Measurements from ENCODE around the gene C21orf91. TPM values are rescaled to one million over a fixed set of nuclear protein-coding genes. Genes with fewer than 3 reads are reported as not detected.

The C21orf91 gene
- total RNA-seq, 4 donors from 2014 or later: 7.9 to 10.9 (median 9.1) TPM

DNA sequence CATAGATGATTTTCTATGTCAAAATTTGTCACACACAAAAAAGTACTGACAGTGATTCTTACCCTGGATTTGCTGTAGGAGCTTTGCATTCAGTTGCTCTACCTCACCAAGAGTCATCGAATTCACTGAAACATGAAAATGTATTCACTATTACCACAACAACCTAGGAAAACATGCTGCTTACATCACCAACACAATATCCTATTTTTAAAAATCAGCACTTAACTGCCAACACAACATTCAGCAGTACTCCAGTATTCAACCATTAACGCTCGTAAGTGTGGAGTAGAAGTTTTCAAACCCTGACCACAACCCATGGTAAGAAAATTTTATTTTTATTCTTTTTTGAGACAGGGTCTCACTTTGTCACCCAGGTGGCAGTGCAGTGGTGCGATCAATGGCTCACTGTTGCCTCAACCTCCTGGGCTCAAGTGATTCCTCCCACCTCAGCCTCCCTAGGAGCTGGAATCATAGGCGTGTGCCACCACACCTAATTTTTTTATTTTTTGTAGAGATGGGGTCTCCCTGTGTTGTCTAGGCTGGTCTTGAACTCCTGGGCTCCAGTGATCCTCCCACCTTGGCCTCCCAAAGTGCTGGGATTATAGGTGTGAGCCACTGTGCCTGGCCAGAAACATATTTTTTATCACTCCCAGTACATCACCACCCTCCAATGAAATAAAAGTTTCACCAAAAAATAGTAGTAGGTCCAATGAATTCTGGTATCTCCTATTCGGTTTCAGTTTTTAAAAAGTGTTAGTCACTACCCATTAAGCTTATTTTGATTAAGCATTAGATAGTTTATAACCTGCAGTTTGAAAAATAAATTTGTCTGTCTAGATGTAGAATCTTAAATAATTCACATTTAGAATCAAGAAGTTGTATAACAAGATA is 23.8 kb downstream of the C21orf91 start:
- no peak for DNase-seq (ENCODE audit: extremely low spot score)
- 84% methylated on average over 6 of the region's 6 CpGs for WGBS
- Histone ChIP-seq H3K4me3 (no peak overlapping the region), H3K27me3 (no peaks in the 10 kb centered on the region), H3K27ac (replicated peaks in 1 of 4) (peak overlapping the region in 1 of 4 donors; percentile 9), H3K4me1 (peaks cover 4 to 56% (median 41%) of the 10 kb centered on the region in 4 donors), H3K9me3 (no peaks in the 10 kb centered on the region), H3K36me3 (peaks cover 0 to 19% (median 7%) of the 10 kb centered on the region in 4 donors)
- intact Hi-C loops (cut with DNase I): no loop called here
- TF ChIP-seq POLR2AphosphoS5 (IDR thresholded peaks at IDR 0.05) (no peak), EP300 (IDR thresholded peaks at IDR 0.05) (no peak), POLR2A (IDR thresholded peaks at IDR 0.05; ENCODE audit: low read depth) (no peak)
- TF ChIP-seq, protein P1, sequence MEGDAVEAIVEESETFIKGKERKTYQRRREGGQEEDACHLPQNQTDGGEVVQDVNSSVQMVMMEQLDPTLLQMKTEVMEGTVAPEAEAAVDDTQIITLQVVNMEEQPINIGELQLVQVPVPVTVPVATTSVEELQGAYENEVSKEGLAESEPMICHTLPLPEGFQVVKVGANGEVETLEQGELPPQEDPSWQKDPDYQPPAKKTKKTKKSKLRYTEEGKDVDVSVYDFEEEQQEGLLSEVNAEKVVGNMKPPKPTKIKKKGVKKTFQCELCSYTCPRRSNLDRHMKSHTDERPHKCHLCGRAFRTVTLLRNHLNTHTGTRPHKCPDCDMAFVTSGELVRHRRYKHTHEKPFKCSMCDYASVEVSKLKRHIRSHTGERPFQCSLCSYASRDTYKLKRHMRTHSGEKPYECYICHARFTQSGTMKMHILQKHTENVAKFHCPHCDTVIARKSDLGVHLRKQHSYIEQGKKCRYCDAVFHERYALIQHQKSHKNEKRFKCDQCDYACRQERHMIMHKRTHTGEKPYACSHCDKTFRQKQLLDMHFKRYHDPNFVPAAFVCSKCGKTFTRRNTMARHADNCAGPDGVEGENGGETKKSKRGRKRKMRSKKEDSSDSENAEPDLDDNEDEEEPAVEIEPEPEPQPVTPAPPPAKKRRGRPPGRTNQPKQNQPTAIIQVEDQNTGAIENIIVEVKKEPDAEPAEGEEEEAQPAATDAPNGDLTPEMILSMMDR (IDR thresholded peaks at IDR 0.05): no peak

DNA sequence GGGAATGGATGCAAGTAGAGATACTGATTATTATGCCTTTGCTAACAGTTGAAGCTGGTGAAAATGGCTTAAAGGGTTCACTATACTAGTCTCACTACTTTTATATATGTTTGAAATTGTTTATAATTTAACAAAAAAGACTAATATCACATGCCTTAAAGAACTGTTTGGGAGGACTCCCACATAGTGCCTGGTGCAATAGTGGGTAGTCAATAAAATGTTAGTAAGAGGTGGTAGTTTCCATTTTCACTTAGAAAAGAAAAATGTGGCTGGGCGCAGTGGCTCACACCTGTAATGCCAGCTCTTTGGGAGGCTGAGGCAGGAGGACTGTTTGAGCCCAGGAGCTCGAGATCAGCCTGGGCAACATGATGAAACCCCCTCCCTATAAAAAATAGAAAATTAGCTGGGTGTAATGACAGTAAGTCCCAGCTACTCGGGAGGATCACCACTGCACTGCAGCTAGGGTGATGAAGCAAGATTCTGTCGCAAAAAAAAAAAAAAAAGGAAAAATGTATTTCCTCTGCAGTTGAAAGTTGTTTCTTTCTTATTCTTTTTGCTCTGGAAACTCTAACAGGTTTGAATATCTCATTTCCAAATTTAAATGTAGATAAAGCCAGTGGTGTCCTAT is 24.5 kb downstream of the C21orf91 start:
- peak overlapping the region in 3 of 4 donors; percentile 45 to 72 (median 60) for H3K27ac ChIP-seq (replicated peaks in 1 of 4)
- H3K36me3 ChIP-seq: peaks cover 0 to 19% (median 7%) of the 10 kb centered on the region in 4 donors
- peak overlapping the region in 2 of 4 donors; percentile 44 to 53 for H3K4me3 ChIP-seq
- WGBS: 81% methylated on average over 4 of the region's 4 CpGs
- no peaks in the 10 kb centered on the region for H3K9me3 ChIP-seq
- no peak for DNase-seq (ENCODE audit: extremely low spot score)
- intact Hi-C loops (cut with DNase I): no loop called here
- no peaks in the 10 kb centered on the region for H3K27me3 ChIP-seq
- H3K4me1 ChIP-seq: peaks cover under 1 to 50% (median 38%) of the 10 kb centered on the region in 4 donors
- no peak for TF ChIP-seq POLR2A (IDR thresholded peaks at IDR 0.05; ENCODE audit: low read depth)
- TF ChIP-seq, protein P1 (IDR thresholded peaks at IDR 0.05): no peak
- no peak for TF ChIP-seq POLR2AphosphoS5 (IDR thresholded peaks at IDR 0.05)
- TF ChIP-seq EP300 (IDR thresholded peaks at IDR 0.05): no peak

DNA sequence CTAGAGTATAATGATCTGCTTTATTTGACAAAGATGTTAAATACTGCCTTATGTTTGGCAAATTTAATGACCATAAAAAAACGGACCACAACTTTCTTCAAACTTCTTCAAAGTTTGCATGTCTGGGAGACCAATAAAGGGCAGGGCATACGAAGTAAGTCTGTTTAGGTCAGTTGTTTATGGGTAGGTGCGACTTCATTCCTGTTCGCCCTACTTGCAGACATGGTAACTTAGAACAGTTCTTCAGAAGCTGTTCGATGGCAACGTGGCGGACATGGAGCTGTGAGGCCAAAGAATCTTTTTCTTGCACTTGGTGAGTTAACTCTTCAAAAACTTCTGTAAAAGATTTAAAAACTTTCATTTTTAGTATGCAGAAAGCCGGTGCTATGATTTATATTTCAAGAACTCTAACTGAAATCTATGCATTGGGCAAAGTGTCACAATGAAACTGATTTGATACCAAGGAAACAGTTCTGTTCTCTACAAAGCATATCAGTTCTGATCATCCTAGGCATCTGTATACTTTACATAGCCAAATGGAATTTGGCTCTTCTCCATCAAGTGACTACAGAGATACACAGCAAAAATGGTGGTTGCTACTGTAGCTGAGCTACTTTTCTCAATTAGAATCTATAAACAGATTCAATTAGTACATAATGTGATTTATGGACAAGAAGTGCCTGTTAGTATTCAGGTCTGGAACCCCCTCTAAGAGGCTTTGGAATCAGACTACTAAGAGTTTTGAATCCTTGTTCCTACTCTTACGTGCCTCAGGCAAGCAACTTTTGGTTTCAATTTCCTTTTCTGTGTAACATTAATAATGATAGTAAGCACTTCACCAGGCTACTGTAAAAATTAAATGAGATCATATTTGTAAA is 25.7 kb downstream of the C21orf91 start:
- intact Hi-C loops (cut with DNase I): no loop called here

DNA sequence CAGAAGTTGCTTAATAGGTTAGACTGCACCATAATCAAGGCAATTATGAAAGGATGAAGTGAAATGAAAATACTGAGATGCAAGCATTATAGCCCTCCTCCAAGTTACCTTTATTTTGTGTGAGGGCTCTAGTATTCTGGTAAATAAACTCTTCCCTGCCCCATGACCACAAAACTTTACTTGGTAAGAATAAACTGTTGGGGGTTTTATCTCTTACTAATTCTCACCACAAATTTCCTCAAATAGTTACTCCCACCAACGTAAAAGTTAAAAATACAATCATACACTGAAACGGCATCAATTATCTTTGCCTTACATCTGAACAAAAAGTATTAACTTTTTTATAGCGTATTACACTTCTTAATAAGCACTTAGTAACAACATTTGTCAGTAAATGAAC is 29.5 kb downstream of the C21orf91 start:
- intact Hi-C loops (cut with DNase I): no loop called here
- peaks cover 0 to 15% (median 8%) of the 10 kb centered on the region in 4 donors for H3K4me1 ChIP-seq
- no peak for DNase-seq (ENCODE audit: extremely low spot score)
- 83% methylated on average over 3 of the region's 3 CpGs for WGBS
- no peak overlapping the region for H3K27ac ChIP-seq (replicated peaks in 1 of 4)
- H3K36me3 ChIP-seq: peaks cover 4 to 35% (median 18%) of the 10 kb centered on the region in 4 donors
- no peak overlapping the region for H3K4me3 ChIP-seq
- TF ChIP-seq POLR2AphosphoS5 (IDR thresholded peaks at IDR 0.05) (no peak), EP300 (IDR thresholded peaks at IDR 0.05) (no peak), POLR2A (IDR thresholded peaks at IDR 0.05; ENCODE audit: low read depth) (no peak)
- TF ChIP-seq, protein P1 (IDR thresholded peaks at IDR 0.05): no peak
- no peaks in the 10 kb centered on the region for H3K27me3 ChIP-seq
- H3K9me3 ChIP-seq: no peaks in the 10 kb centered on the region

More for the DNA sequence above, 25.7 kb downstream of the C21orf91 start:
- Histone ChIP-seq H3K27ac (replicated peaks in 1 of 4) (peak overlapping the region; percentile 45 to 72 (median 53)), H3K27me3 (no peaks in the 10 kb centered on the region), H3K4me3 (peak overlapping the region; percentile 41 to 53 (median 44)), H3K4me1 (peaks cover 0 to 39% (median 27%) of the 10 kb centered on the region in 4 donors), H3K36me3 (peaks cover 0 to 19% (median 7%) of the 10 kb centered on the region in 4 donors), H3K9me3 (no peaks in the 10 kb centered on the region)
- TF ChIP-seq POLR2AphosphoS5 (IDR thresholded peaks at IDR 0.05) (no peak), EP300 (IDR thresholded peaks at IDR 0.05) (no peak), POLR2A (IDR thresholded peaks at IDR 0.05; ENCODE audit: low read depth) (no peak)
- TF ChIP-seq, protein P1 (IDR thresholded peaks at IDR 0.05): no peak
- WGBS: 59% methylated on average over 9 of the region's 9 CpGs
- DNase-seq (ENCODE audit: extremely low spot score): no peak
